Amniotic epithelial cell (primary cell): ENCODE measurements around the gene MN1.

Experiments used
- DNase-seq: peaks from one replicate; pipeline ENCODE4 v3.0.0-alpha.2; 2010; ENCODE audit warnings: low read depth

The MN1 gene

DNA sequence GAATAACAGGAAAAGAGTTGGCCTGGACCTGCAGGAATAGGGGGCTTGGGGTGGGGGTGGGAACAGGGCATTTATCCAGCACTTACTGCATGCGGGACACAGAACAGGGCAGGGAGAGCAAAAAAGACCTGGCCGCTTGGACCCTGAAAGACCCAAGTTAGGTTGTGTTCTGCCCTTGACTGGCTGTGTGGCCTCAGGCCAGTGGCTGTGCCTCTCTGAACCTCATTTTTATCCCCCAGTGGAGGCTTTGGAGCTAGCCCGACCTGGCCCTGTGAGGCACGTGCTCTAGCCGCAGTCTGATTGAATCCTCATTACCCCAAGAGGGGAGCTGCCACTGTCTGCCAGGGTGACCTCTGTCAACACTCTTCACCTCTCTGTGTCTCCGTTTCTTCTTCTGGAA is 68.7 kb downstream of the MN1 start:
- no peak for DNase-seq

DNA sequence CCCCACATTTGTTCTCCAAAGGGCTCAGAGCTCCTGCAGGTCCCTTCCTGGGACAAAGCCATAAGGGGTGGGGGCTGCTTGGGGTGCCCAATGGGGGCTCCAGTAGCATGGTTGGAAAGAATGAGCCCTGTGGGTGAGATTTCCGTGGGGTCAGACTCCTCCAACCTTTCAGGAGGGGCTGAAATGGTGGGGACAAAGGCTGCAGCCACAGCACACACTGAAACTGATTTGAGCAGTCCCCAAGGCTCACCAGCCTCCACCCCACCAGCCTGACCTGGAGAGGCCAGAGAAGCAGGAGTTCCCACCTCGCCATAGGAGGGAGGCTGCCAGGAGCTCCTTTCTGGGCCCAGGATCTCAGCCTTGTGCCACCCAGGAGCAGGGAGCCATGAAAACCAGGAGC is 69.2 kb downstream of the MN1 start:
- no peak for DNase-seq

DNA sequence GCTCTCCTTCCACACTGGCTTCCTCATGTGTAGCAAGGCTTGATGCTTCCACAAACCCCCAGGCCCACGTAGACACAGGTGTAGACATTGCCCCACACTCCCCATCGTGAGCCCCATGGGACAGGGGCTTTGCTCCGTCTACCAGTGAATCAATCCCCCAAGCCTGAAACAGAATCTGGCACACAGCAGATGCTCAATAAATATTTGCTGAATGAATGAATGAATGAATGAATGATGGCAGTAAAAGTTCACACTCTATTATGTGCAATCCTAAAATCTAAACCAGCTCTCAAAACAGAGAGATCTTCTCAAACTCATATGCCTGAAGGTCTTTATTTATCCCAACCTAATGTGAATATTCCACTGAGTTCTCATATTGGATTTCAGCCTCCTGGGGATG is 69.9 kb downstream of the MN1 start:
- no peak for DNase-seq

DNA sequence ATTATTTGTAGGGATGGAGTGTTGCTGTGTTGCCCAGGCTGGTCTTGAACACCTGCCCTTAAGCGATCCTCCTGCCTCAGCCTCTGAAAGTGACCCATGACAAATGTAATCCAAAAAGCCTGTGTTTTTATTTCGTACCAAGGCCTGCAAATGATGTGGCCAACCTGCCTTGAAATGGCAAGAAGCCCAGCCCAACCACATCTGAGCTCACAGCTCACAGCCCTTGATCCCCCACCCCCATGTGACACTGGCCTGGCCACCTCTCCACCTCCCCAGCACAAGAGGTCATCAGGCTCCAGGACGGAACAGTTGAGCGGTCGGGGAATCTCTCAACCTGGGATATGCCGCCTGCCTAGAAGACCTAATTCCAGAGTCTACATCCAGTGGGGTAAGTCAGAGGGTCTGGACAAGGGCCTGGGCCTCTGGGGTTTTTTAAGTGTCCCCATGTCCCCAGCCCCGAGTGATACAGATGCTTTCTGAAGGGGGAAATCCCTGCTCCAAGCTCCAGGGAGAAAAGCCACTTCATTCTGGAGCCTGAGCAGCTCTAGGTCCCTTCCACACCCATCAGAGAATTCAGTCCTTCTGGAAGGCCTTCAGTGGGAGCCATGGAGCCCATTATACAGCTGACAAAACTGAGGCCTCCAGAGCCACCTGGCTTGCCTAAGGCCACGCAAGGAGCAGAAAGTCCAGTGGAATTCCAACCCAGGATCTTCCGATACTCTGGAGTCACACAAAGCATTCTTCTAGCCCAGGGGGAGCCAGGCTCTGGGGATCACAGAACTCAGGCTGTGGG is 70.7 kb downstream of the MN1 start:
- no peak for DNase-seq

DNA sequence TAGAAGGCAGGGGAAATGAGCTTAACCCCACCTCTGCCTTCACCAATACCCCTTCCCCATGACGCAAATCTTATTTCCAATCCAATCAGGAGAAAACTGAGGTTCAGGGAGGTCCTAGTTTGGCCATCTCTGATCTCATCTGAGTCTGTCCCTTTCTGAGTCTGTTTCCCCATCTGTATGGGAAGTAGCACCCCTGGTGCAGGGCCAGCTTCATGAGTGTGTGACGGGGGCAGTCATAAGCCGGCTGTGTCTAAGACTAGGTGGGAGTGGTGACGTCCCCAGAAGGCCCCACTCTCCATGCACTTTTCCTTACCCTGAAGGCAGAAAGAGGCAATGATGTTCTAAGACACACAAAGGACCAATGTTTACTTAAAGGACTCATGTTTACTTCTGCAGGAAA is 72.3 kb downstream of the MN1 start:
- no peak for DNase-seq

DNA sequence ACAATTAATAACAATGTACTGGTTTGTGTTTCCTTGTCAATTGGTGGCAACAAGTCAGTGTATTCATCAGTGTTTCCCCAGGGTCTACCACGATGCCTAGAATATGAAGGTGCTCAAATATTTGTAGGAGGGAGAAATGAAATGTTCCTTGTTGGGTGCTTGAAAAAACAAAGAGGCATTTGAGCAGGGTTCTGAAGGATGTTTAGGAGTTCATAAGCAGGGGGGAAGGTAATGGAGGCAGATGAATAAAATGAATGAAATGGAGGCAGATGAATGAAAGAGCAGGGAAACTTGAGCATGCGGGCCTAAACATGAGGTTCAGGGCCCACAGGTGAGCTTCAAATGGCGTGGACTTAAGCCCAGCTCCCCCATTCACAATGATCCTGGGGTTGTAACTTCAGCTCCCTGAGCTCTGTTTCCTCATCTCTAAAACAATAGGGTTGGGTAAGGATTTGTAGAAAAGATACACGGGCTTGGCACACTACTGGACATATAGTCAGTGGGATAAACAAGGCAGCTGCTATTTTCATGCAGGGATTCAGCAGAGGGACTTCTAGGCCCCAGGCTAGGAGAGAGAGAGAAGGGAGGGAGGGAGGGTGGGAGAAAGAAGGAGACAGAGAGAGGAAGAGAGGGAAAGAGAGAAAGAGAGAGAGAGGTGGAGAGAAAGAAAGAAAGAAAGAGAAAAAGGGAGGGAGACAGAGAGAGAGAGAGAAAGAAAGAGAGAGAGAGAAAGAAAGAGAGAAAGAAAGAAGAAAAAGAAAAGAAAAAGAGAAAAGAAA is 73.7 kb downstream of the MN1 start:
- no peak for DNase-seq

DNA sequence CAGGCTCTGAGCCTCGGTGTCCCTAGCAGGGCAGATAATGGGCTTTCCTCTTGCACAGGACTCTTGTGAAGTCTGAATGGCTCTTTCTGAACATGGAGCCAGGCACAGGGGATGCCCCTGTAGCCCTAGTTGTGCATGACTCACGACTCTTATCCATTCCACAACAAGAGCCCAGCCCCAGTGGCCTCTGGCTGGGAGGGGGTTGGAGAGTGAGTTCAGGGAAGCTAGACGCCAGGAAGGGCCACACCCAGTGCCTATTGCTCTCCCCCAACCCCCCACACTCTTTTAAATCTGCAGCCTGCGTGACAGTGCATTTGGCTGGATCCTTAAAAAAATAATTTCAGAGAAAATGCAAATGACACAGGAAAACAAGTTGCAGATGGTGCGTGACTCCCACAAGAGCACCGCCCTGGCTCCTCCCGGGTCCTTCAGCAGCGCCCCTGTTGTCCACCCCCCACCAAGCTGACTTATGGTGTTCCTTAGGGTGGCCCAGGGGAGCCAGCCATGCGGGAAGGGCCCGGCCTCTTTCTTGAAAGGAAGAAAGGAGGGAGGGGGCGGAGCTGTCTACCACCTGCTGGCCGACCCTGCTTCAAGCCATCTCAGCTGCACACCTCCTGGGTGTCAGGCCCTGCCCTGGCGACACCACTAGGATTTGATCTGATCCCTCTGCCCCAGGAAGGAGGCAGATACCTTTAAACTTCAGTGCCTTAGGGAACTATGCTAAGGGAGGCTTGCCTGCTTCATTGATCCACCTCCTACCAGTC is 74.7 kb downstream of the MN1 start:
- DNase-seq = peak; percentile 54

DNA sequence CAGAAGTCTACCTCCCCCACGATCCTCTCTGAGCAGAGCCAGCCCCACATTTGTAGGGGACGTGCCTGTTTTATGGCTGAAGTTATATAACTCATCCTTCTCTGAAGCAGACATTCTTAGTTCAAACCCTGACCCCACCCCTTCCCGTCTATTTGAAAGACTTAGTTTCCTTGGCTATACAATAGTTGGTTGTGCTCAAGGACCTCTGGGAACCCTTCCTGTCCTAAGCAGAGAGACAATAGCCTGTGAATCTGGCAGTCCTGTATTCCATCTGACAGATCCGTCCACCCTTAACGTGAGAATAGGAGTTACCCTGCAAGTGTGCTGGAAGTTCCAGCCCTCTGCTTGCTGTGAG is 75.2 kb downstream of the MN1 start:
- DNase-seq = no peak

DNA sequence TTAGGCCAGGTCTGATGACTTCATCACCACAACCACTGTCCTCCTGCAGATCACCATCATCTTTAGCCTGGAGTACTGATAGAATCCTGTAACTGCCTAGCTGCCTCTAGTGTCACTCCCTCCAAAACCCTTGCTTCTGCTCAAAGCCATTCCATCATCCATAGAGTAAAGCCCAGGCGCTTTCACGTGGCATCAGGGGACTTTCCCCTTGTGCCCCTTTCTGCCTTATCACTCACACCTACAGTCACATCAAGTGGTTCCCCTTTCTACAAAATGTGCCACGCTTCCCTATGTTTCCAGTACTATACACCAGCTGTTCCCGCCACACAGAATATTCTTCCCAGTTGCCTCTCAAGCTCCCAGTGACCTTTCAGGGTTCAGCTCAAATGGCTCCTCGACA is 75.9 kb downstream of the MN1 start:
- no peak for DNase-seq

DNA sequence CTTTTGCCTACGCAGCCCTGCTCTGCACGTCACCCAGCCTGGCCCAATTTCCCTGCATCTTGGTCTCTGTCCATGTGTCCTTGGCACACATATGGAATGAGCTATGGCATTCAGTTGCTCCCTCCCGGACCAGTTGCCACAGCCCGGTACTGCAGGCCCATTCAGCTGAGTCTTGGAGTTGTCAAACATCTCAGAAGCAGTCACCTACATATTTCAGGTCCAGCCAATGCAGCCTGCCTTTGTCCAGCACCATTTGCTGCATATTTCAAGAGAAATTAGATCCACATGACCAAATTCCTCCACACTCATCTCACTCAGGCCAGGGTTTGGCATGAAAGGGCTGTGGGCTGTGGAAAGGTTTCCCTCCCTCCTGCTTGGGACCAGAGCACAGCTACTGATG is 76.8 kb downstream of the MN1 start:
- DNase-seq = no peak

DNA sequence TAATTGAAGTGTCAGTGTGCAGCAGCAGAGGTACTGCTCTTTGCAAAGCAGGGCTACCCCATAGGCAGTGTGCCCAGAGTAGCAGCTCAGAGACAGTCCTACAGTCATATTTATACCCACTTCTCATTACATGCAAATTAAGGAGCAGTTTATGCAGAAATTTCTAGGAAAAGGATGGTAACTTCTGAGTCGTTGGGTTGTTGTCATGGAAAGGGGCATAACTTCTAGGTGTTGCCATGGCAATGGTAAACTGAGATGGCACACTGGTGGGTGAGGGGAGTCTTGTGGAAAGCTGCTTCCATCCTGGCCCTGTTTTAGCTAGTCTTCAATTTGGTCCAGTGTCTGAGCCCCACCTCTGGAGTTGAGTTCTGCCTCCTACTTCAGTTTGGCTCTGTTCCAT is 77.4 kb downstream of the MN1 start:
- no peak for DNase-seq

DNA sequence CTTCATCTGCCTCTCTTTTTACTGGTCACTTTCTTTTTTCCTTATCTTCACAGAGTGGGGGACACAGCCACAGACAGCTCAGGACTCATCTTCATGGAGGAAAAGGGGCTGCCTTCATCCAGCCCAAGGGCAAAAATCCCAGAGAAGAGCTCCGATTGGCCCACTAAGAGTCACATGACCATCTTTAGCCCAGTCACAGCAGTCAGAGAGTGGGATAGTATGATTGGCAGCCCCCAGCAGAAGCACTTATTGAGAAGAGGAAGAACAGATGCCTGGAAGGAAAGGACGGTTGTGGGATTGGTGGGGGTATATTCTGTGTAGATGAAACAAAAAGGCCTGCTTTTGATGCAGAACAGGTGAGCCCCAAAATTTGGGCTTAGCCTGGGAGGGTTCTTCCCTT is 77.8 kb downstream of the MN1 start:
- no peak for DNase-seq

DNA sequence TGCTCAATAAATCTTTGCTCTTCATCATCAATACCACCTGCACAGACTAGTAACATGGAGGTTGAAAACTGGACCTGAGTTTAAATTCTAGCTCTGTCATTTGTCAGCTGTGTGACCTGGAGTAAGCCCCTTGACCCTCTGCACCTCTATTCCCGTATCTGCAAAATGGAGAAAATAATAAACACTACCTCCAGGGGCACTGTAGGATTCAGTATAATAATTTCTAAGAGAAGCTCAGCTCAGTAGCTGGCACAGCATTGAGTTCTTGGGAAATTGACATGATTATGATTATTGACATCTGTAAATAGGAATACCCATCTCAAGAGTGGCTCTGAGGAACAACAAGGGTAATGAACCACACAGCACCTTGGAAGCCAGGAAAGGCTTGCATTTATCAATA is 78.4 kb downstream of the MN1 start:
- DNase-seq = no peak

DNA sequence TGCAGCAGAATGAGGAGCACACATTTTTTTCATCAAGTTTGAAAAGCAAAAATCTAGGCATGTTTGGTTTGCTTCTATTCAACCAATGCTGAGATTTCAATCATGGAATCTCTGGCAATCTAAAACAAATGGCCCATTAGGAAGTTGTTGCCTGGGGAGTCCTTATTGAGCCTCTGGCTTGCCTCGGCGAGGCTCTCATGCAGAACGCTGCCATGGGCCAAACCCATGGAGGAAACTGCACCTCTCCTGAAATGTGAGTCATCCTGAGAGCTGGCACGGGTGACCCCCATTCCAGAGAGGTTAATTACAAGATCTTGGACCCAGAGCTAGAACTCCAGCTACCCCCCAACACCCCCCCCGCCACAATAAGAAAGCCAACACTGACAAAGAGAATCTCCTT is 80.7 kb downstream of the MN1 start:
- no peak for DNase-seq

DNA sequence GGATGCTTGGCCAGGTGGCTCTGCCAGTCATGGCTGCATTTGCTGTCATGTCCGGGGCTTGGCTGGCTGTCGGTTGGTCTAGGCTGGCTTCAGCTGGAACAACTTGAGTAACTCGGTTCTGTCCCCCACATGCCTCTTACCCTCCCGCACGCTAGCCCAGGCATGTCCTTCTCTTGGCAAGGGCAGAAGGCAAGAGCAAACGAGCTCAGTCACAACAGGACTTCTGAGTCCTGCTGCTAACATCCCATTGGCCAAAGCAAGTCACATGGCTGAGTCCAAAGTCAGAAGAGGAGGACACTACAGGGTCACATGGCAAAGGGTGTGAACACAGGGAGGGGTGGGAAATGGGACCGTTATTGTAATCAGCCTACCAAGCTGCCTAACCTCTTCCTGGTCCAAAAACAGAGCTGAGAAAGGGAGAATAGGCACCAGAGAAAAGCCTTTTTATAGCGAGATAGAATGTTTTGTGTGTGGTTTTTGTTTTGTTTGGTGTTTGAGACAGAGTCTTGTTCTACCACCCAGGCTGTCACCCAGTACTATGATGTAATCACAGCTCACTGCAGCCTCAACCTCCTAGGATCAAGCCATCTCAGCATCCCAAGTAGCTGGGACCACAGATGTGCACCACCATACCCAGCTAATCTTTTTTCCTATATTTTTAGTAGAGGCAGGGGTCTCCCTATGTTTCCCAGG is 81.9 kb downstream of the MN1 start:
- no peak for DNase-seq

DNA sequence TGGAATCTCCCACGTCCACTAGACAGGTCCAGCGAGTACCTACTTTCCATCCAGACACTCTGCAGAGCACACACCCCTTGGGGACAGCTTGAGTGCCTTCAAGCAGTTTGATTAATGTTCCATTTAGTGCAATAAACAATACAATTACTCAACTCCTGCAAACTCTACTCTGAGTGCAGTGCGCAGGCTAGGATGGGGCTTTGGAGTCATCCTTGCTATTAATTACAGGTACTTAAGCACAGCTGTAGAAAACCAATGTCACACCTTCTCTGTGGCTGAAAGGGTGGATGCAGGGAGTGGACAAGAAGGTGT is 82.6 kb downstream of the MN1 start:
- no peak for DNase-seq

DNA sequence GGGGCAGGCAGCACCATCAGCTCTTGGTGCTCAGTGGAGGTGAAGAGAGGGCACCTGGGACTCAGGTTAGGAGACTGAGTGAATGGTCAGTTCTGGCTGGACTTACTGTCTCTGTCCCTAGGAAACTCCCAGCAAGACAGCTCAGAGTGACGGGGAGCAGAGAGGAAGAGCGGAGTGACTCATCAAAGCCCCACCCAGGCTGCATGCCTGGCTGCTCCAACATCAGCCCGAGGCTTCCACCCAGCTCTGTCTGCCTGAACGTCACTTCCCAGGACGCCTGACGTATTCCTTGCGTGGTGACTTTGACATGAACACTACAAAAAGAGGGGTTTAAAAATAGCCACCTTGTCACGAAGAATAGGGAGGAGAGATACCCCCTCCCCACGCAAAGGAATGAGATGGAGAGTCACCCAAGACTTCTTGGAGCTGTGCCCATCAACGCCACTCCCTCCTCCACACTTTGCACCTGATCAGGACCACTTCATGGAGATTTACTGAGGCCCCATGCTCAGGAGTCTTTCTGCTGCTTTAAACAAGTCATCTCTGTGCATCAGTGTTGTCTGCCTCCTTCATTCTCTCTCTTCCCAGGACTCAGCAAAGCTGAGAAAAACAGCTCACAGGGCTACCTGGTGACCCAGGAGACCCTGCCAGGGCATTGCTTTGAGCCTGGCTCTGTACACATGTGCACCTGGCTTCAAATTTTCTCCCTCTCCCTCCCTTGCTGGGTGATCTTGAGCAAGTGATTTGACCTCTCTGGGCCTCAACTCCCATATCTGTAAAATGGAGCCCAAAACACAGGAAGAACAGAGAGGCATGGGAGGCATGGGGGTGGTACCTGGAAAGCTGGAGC is 83.1 kb downstream of the MN1 start:
- DNase-seq = peak; percentile 83

DNA sequence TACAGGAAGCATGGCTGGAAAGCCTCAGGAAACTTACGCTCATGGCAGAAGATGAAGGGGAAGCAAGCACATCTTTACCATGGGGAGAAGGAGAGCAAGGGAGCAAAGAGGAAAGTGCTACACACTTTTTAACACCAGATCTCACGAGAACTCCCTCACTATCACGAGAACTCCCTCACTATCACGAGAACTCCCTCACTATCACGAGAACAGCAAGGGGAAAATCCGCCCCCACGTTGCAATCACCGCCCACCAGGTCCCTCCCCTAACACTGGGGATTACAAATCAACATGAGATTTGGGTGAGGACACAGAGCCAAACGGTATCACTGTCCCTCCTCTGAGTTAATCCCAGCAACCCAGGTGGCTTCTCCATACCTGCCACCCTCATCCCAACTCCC is 84.5 kb downstream of the MN1 start:
- no peak for DNase-seq

DNA sequence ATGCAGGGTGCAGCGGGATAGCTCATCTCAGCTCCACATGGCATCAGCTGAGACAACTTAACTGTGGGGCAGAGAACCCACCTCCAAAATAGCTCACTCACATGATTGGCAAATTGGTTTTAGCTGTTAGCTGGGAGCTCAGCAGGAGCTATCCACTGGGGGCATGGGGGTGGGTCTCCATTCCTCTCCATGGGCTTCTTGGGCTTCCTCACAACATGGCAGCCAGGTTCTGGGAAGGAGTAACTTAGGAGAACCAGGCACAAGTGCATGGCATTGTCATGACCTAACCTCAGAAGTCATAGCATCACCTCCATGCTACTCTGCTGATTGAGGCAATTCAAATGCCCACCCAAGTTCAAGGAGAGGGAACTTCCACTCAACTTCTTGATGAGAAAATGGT is 85.5 kb downstream of the MN1 start:
- DNase-seq = no peak

DNA sequence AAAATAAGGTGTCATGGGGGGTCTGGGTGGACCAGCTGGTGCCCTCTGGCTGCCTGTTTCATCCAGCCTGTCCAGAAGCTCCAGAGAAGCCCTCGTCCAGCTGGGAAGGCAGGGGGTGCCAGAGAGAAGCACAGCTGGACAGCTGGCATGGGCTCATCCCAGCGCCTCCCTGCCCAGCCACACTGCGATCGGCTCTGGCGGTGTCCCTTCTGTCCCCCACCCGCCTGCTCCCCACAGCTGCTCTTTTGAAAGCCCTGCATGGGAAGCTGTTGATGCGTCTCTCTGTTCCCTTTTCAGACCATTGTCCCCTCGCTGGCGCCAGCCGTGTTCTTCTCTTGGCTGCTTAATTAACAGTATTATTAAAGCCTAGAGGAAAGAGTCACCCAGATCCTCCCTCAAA is 86.5 kb downstream of the MN1 start:
- no peak for DNase-seq

DNA sequence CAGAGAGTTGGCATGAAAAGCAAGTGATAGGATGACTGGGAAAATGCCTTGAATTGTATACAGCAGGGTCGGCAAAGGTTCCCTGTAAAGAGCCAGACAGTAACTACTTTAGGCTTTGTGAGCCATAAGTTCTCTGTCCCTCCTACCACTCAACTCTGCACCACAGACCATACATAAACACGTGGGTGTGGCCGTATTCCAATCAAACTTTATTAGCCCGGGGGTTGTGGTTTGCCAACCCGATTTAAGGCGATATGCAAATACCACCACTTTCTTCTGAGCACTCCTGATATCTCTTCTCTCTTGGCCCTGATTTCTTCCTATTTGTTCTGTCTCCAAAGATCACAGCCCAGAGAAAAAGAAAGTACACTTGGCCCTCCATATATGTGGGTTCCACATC is 87.5 kb downstream of the MN1 start:
- DNase-seq = no peak

DNA sequence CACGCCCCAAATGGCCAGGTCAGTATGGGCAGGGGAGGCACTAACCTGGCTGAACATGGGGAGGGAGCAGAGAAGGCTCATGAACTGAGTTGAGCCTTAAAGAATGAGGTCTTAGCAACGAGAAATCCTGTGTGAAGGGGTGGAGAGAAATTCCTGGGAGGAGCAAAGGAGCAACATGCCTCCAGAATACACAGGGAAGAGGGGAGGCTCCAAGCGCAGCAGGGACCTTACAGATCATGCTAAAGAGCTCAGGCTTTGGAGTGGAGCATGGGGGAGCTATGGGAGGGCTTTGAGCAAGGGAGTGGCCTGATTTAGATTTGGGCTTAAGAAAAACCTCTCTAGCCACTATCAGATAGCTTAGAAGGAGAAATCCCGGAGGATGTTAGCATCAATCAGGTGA is 88.1 kb downstream of the MN1 start:
- DNase-seq = peak; percentile 14
